ENCODE data around the gene NEMP2. TPM values are rescaled to one million over a fixed set of nuclear protein-coding genes. Genes with fewer than 3 reads are reported as not detected.

Gene NEMP2
- polyA plus RNA-seq, 1 donor from 2014 or later: 1.1 TPM

- no peak for TF ChIP-seq CTCF (IDR thresholded peaks at IDR 0.05; ENCODE audit: poor library complexity, severe bottlenecking)
Measured at GRCh38 chr2:190582019-190582418, 47.5 kb upstream of the NEMP2 start (continued).

DNA sequence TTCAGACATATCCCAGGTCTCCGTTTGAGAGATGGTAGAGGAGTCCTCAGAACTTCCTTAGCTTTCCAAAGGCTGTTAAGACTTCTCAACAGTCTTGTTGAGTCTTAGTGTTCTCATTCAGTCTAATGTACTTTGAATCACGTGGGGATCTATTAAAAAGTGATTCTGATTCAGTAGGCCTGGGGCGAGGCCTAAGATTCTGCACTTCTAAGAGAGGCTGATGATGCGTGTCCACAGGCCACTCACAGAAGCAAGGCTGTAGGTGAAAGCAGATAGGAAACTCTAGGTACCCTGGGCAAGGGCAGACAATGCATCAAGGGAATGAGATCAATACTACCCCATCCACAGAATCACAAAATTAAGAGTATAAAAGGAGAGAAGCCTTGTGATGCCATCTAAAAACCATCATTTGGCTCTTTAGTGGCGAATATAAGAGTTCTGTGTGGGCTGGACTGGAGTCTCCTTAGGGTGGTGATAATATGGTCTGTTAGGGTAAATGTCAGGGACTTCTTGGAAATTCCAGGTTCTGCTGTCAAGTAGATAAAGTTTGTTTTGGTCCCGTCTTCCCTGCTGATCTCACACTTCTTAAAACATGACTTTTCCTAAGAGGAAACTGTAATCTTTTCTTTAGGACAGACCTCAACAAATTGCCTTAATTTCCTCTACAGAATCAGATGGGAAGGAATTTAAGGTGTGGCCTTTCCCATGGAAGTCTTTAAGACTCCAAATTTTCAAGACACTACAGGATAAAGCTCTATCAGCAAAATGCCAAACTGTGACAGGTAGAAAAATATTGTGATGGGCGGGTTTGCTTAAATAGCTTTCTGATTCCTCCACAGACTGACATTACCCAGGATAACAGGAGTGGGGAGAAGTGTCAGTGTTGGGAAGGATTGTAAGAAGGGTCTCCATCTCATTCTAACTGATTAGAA is 45.7 kb upstream of the NEMP2 start:
- no peak overlapping the region for H3K4me2 ChIP-seq (ENCODE audit: low read length)
- no peak for TF ChIP-seq MXI1 (conservative IDR thresholded peaks at IDR 0.05; ENCODE audit: poor library complexity, severe bottlenecking)
- TF ChIP-seq EP300 (conservative IDR thresholded peaks at IDR 0.05; ENCODE audit: poor library complexity, severe bottlenecking): no peak
- no peak for TF ChIP-seq REST (IDR thresholded peaks at IDR 0.05; ENCODE audit: borderline replicate concordance)
- no peak for TF ChIP-seq TAF1 (IDR thresholded peaks at IDR 0.05; ENCODE audit: low read depth)
- no peak for TF ChIP-seq POLR2AphosphoS5 (IDR thresholded peaks at IDR 0.05)
- TF ChIP-seq SMC3 (conservative IDR thresholded peaks at IDR 0.05; ENCODE audit: poor library complexity): no peak
- no peak for TF ChIP-seq CTCF (IDR thresholded peaks at IDR 0.05; ENCODE audit: poor library complexity, severe bottlenecking)
- no peak for TF ChIP-seq RAD21 (conservative IDR thresholded peaks at IDR 0.05)
- no peak for TF ChIP-seq EZH2 (IDR thresholded peaks at IDR 0.05; ENCODE audit: borderline replicate concordance, insufficient read depth, low read length, poor library complexity, severe bottlenecking)
- no peaks in the 10 kb centered on the region for H3K27me3 ChIP-seq (ENCODE audit: insufficient read depth, low read depth, low read length)
- no peaks in the 10 kb centered on the region for H3K9me2 ChIP-seq (ENCODE audit: insufficient read depth, low read length)
- H3K4me3 ChIP-seq (ENCODE audit: low read length): no peak overlapping the region
- H3K27ac ChIP-seq (ENCODE audit: low read length): no peak overlapping the region
- H3K9ac ChIP-seq (ENCODE audit: low read length): no peak overlapping the region
- no peaks in the 10 kb centered on the region for H3K9me3 ChIP-seq (ENCODE audit: low read length)
- no peaks in the 10 kb centered on the region for H3K79me2 ChIP-seq (replicated peaks; ENCODE audit: insufficient read depth, low read length)
- no peaks in the 10 kb centered on the region for H3K36me3 ChIP-seq (ENCODE audit: insufficient read depth, low read length)
- no peak overlapping the region for H2AFZ ChIP-seq (ENCODE audit: low read depth, low read length)
- H4K20me1 ChIP-seq (ENCODE audit: insufficient read depth): no peaks in the 10 kb centered on the region
- no peaks in the 10 kb centered on the region for H3F3A ChIP-seq (ENCODE audit: insufficient read depth, low read length, poor library complexity, severe bottlenecking)
